ENCODE results near the gene ELFN2.
"Not testable (repeated sequence)": the region's sequence is repeated elsewhere in the genome, so short reads cannot be mapped to it uniquely, and the experiment has no call there.

ELFN2 gene

DNA sequence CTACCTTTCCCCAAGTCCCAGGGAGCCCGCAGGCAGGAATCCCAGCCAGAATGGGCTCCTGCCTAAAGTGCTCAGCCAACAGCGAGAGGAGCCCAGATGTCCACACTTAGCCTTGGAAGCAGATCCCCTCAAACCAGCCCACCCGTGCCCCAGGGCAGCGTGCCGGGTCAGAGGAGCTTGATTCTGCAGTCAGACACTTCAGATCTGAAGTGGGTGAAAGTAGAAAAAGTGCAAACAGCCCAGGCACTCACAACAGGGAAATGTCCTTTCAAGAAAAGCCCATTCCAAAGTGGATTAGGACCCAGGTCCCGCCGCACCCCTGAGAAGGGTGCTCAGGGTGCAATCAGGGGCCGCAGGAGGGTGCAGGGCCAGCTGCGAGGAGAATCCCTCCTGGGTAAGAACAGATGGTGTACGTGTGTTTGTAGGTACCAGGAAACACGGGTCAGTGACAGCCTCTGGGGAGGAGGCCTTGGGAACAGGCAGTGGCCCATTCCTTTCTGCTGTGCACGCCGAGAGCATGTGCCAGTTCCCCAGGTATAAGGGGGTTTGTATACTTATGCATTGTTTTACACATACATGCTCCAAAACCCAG is 17.7 kb downstream of the ELFN2 start:
- no peak for DNase-seq

DNA sequence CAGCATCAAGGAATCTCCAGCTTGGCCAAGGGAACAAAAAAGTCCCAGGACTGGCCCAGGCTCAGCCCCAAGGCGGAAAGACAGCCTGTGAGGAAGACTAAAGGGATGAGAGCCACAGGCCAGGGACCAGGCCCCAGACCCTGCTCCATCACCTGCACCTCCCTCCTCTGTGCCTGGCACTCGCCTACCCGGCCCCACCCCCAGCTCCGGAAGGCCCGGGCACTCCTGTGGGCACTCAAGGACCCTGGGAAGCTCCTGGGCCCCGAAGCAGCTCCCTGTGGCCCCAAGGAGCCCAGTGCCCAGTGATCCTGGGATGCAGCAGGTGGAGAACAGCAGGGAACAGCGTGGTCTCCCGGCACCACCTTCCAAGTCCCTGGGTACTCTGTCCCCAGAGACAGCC is 18.2 kb downstream of the ELFN2 start:
- DNase-seq: no peak

GRCh38 chr22:37407856-37408255 is 19.4 kb downstream of the ELFN2 start:
- DNase-seq: no peak

DNA sequence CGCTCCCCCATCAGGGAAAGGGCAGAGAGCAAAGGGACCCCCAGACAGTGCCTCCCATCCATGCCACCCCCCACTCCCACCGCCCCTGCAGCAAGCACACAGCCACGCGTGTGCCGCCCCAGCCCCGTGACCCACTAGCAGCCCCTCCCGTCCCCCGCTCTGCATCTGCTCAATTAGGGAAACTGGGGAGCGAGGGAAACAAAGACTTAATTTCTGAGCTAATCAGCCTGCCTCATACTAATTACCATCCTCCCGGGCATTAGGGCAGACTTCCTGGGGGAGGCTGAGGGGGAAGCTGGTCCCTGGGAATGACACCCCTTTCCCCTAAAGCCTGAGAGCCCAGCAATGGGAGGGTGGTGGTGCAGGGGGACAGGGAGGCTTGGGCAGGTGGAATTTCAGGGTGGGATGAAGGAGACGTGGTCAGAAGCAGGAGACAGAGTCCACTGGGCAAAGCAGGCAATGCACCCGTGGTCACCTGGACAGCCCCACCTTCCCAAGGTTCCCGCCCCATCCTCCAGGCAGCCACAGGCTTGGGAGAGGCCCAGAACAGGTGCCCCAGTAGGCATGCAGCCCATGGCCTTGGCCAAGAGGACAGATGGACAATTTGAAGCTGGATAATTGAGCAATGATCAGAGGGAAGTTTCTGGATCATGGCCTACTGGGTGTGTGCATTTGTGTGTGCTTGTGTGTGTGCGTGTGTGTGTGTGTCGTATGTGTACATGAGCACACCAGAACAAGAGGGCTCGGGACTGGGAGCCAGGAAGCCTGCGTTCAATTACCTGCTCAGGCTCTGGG is 20.6 kb downstream of the ELFN2 start:
- no peak for DNase-seq

DNA sequence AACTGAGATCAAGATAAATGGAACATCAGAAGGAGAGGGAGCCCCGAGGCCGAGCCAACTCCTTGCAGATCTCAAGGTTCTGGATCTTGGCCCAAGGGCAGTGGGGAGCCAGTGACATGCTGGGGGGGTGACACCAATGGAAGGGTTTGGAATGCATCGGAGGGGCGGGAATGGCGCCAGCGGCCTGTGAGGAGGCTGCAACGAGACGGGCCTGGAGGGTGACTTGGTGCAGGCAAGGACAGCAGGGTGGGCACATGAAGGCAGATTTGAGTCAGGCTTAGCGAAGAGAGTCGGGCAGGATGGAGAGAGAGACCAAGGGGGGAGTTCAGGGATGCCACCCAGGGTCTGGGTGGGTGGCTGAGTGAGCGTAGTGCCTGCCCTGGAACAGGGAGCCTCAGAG is 23.2 kb downstream of the ELFN2 start:
- DNase-seq: no peak

DNA sequence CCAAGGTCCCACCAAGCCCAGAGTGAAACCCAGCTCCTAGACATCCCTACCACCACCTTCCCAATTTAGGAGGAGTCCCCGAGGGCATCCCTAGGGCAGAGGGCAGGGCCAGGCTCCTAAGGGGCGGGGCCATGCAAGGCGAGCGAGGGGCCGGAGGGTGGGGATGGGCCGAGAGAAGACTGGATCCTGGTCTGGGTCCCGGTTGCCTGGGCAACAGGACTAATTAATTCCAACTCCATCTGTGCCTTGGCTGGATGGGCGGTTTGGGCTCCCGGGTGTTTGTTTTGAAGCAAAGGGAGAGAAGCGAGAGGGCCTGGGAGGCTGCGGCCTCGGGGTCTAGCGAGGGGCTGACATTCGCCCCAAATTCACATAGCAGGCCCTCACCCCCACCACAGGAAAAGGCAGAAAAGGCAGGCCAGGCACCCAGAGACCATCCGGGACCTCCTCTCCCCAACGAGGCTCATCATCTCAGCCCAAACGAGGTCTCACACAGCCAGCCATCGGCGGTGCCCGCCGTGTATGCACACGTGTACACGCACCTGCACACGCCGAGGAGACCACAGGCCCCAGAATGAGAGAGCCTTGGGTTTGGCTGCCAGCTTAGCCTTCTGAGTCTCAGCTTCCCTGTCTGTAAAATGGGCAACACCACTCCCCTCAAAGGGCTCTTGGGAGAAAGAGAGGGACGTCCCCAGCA is 23.9 kb downstream of the ELFN2 start:
- no peak for DNase-seq

GRCh38 chr22:37402184-37402506 is 25.1 kb downstream of the ELFN2 start:
- no peak for DNase-seq

- no peak for DNase-seq
Observed at GRCh38 chr22:37401401-37402183, 25.7 kb downstream of the ELFN2 start.

DNA sequence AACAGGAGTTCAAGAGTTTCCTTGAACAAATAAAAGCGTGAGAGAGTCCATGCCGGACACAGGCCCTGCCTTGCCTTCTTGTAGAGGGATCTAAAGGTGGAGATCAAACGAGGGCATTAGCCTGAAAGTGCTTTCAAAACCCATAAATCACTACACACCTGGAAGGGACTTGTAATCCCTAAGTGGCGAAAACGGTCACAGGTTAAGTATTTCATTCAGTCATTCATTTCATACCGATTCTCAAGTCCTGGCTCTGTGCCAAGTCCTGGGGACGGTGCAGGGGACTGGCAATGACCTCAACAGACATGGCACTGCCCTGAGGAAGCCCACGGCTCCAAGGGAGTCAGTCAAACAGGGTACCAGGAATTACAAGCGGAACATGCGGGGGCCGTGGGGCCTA is 26.6 kb downstream of the ELFN2 start:
- no peak for DNase-seq

- not testable (repeated sequence) for DNase-seq
Observed at GRCh38 chr22:37399457-37399856, 27.8 kb downstream of the ELFN2 start.

DNA sequence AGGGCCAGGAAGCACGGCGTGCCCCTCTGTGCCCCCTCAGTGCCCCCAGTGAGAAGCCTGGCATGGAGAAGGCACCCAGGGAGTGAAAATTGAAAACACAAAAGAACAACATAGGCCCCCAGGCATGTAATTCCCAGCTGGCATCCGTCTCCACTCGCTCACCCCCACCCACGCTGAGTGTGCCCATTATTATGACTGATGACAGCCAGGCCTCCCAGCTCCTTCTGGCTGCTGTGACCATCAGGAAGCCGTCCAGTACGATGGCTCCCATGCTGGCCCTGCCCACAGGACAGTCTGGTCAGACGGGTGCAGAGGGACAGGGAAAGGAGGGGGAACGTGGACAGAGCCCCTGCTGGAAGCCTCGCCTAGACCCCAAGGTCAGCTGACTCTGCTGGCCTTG is 30.1 kb downstream of the ELFN2 start:
- DNase-seq: no peak

GRCh38 chr22:37396488-37397084 is 30.7 kb downstream of the ELFN2 start:
- no peak for DNase-seq

- DNase-seq: no peak
Observed at GRCh38 chr22:37394341-37394740, 32.9 kb downstream of the ELFN2 start.

GRCh38 chr22:37393746-37394145 is 33.5 kb downstream of the ELFN2 start:
- no peak for DNase-seq

DNA sequence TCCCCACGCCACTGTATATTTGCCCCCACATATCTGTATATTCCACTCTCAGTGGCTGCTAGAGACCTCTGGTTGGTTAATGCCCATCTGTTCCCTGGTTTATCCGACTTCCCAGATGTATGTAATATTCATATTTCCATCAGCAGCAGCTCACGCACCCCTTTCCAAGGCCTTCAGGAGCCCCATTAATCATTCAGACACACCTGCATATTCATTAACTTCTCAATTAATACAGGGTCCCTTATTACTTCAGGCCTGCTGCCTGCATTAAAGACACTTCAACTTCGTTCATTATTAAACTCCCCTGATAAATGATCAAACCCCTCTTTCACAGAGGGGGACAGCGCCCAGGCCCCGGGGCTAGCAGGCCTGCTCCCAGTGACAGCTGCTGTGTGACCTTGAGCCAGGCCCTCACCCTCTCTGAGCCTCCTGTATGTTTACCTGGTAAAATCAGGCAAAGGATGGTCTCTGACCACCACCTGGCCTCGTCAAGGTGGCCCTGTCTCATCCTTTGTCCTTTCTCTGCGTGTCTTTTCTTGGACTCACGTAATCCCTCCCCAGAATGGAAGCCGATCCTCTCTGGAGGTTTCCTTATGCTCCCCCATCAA is 34.5 kb downstream of the ELFN2 start:
- no peak for DNase-seq

DNA sequence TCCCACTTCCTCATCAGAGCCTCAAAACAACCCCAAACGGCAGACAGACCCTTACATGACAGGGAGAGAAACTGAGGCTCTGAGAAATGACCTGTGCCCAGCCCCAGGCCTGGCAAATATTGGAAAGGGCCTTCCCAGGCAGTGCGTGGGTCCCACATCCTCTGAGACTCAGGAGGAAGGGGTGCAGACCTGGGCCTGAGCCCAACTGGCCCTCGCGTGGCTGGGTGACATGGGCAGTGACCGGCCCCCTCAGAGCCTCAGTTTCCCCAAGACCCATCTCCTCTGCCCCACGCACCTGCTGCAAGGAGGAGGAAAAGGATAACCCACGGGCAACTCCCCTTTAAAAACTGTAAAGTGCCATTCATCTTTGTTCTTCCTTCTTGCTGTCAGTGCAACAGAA is 35.6 kb downstream of the ELFN2 start:
- no peak for DNase-seq

DNA sequence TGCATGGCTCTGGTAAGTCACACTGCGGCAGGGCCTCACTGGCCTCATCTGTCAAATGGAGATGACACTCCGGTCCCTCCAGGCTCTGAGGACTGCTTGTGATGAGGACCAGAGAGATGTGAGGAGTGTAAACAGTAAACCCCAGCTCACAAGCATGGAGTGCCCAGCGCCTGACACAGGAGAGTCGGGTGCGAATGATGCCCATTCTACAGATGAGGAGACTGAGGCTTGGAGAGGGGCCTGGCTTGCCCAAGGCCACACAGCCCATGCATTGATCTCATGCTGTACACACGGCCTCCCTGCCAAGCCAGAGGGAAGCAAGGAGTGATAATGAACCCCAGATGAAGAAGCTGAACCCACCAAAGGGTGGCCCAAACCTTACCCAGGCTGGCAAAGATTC is 37.2 kb downstream of the ELFN2 start:
- DNase-seq: no peak

DNA sequence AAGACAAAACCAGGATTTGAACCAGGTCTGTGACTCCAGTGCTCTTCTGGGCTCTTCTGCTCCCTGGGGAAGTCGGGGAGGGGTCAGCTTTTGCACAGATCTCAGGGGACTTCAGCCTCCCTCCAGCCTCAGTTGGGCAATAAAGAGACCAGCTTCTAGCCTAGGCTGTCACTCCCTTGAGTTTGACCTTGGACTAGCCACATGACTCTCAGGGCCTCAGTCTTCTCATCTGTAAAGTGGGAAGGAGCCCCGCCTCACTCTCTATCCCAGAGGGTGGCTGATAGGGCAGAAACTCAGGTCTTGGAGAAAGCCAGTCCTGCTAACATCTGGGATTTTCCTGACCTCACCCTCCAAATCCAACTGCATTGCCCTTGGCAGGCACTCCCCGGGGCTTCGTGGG is 38.7 kb downstream of the ELFN2 start:
- no peak for DNase-seq

GRCh38 chr22:37387793-37388192 is 39.5 kb downstream of the ELFN2 start:
- no peak for DNase-seq

DNA sequence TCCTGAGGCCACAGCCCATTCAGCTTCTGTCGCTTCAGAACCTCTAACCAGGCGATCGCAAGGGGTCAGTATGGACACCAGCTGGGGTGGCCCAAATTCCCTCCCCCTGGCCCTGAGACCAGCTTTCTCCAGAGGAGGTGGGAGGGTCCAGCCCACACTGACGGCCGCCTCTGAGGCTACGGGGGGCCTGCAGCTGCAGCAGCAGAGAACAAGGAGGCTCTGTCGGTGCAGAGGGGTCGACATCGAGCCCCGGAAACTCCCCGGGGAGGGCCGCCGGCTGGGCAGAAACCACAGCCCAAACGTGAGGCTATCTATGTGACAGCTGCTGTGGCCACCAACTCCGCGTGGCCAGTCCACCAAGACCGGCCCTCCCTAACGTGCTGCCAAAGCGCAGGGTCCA is 40.8 kb downstream of the ELFN2 start:
- no peak for DNase-seq

DNA sequence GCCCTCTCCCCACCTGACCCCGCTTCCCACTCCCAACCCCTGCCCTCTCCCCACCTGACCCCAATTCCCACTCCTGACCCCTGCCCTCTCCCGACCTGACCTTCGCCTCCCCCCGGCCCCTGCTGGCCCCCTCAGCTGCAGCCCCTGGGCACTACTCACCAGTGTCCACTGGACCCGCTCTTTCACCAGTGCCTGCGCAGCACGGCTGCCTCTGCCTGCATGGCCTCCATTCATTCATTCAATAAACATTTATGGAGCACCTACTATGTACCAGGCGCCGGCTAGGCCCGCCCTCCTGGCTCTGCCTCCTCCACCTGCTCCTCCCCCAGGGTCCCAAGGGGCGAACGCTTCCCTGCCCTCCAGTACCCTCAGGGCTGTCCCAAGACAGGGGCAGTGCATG is 42.6 kb downstream of the ELFN2 start:
- no peak for DNase-seq

DNA sequence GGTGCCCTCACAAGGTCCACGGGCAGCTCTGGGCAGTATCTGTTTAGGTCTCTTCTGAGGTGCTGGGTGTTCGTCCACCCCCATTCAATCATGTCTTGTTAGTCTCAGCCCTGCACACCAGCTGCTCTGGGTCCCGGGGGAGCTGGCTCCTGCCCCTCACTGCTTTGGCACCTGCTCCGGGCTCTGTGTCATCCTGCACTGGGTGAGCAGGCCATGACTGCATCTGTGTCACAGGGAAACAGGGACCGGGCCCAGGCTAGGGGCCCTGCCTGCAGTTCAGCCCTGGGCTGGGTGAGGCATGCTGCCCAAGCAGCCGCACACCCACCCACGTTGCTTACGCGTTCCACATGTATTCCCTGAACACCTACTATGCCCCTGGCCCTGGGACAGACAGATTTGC is 43.9 kb downstream of the ELFN2 start:
- DNase-seq: no peak

GRCh38 chr22:37381489-37381888 is 45.8 kb downstream of the ELFN2 start:
- DNase-seq: no peak
